ENCODE measurements around the gene ALKBH1. TPM values are rescaled to one million over a fixed set of nuclear protein-coding genes. Genes with fewer than 3 reads are reported as not detected.
"Not testable (repeated sequence)": the region's sequence is repeated elsewhere in the genome, so short reads cannot be mapped to it uniquely, and the experiment has no call there.

ALKBH1 gene, protein sequence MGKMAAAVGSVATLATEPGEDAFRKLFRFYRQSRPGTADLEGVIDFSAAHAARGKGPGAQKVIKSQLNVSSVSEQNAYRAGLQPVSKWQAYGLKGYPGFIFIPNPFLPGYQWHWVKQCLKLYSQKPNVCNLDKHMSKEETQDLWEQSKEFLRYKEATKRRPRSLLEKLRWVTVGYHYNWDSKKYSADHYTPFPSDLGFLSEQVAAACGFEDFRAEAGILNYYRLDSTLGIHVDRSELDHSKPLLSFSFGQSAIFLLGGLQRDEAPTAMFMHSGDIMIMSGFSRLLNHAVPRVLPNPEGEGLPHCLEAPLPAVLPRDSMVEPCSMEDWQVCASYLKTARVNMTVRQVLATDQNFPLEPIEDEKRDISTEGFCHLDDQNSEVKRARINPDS
- total RNA-seq: 10 to 100 TPM in 1 of 3 donors, 1 to 10 TPM in 2; 3.6 to 10.2 (median 7.1) TPM
- 13.2 TPM for total RNA-seq (2013)

DNA sequence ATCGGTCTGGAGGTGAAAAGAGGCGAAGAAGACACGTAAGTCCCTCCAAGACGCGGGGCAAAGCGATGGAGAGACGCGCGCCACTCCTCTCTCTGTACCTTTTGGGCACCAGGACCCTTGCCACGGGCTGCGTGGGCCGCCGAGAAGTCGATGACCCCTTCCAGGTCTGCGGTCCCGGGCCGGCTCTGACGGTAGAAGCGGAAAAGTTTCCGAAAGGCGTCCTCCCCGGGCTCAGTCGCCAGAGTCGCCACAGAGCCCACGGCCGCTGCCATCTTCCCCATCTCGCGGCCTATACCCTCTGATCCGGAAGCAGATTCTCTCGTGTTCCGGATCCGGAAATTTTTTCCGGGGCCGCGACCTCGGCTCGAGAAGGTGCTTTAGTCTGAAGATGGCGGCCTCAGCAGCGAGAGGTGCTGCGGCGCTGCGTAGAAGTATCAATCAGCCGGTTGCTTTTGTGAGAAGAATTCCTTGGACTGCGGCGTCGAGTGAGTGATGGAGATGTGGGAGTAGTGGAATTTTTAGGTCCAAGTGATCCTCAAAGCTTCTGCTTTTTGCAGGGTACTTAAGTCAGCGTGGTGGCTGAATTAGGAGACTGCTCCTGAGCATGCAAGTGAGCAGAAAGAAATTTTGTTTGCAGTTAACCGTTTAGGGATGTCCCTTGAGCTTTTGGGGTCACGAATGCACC lies at the start of gene ALKBH1, which contains the start of gene SLIRP:
ALKBH1 (minus strand) TSS at position 300 of the 685 bp plus-strand sequence; CDS start at position 281, 19 bp downstream.
SLIRP (plus strand) TSS at position 380 of the 685 bp plus-strand sequence; CDS start at position 389, 9 bp downstream.
- Mint-ChIP-seq H3K36me3 (no peaks in the 10 kb centered on the region), H3K4me1 (peaks cover 32 to 37% of the 10 kb centered on the region in 2 donors), H3K4me3 (peak within 1 kb of the TSS; percentile 97), H3K27me3 (ENCODE audit: low read depth in 2 of 2) (no peaks in the 10 kb centered on the region), H3K27ac (peak within 1 kb of the TSS; percentile 89 to 91), H3K9me3 (no peaks in the 10 kb centered on the region)
- peak; percentile 97 to 99 (median 98) for ATAC-seq
- H3K36me3 ChIP-seq (ENCODE audit: control insufficient read depth, insufficient read depth, low read length): peaks cover 29% of the 10 kb centered on the region
- H3K4me3 ChIP-seq (ENCODE audit: low read length): peak within 1 kb of the TSS; percentile 88
- intact Hi-C loops (cut with micrococcal nuclease): loop anchor here (1.0 to 5.0 kb wide), 5 partner anchors 53 to 387 kb away; partner anchors contain the start of genes ADCK1, GSTZ1, POMT2 and SNW1
- WGBS (ENCODE audit: insufficient coverage): under 1% methylated on average over 49 of the region's 49 CpGs
- peaks cover 13% of the 10 kb centered on the region for H3K4me1 ChIP-seq (ENCODE audit: control insufficient read depth, insufficient read depth, low read length)
- H3K27me3 ChIP-seq (ENCODE audit: control insufficient read depth, insufficient read depth, low read length): no peaks in the 10 kb centered on the region
- peak within 1 kb of the TSS; percentile 30 for H3K27ac ChIP-seq (ENCODE audit: low read length)
- peak; percentile 82 to 93 for DNase-seq
- no peaks in the 10 kb centered on the region for H3K9me3 ChIP-seq (ENCODE audit: control insufficient read depth, insufficient read depth, low read length)
- TF ChIP-seq, protein P1, sequence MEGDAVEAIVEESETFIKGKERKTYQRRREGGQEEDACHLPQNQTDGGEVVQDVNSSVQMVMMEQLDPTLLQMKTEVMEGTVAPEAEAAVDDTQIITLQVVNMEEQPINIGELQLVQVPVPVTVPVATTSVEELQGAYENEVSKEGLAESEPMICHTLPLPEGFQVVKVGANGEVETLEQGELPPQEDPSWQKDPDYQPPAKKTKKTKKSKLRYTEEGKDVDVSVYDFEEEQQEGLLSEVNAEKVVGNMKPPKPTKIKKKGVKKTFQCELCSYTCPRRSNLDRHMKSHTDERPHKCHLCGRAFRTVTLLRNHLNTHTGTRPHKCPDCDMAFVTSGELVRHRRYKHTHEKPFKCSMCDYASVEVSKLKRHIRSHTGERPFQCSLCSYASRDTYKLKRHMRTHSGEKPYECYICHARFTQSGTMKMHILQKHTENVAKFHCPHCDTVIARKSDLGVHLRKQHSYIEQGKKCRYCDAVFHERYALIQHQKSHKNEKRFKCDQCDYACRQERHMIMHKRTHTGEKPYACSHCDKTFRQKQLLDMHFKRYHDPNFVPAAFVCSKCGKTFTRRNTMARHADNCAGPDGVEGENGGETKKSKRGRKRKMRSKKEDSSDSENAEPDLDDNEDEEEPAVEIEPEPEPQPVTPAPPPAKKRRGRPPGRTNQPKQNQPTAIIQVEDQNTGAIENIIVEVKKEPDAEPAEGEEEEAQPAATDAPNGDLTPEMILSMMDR (IDR thresholded peaks at IDR 0.05): no peak

DNA sequence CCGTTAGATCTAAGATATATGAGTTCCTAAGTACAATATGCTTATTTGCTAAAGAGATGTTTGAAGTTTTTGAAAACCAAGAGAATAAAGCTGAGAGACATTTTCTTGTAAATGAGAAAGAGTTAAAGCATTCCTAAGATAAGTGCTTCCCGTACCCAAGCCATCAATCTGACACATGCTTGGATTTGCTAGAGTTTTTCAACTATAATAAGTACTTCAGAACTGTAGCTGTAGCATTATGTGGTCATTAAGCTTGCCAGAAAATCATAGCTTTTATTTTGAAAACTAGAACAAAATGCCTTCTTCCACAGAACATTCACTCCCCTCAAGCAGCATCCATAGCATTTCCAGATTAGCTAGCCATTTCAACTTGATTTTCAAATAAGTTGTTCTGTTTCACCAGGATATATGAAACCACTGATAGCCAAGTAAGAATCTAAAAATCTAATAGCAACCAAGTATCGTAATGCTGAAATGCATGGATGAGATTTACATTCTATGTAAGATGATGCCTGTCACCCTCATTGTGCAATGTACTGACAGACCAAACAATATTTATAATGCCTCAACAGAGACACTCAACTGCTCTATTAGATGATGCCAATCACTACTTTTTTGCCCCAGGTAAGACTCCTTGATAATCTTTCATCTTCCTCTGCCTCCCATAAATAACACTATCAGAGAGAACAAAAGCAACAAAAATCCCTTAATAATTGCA lies 45.1 kb upstream of the ALKBH1 start:
- Histone ChIP-seq H3K27me3 (ENCODE audit: control insufficient read depth, insufficient read depth, low read length) (no peaks in the 10 kb centered on the region), H3K9me3 (ENCODE audit: control insufficient read depth, insufficient read depth, low read length) (no peaks in the 10 kb centered on the region), H3K4me3 (ENCODE audit: low read length) (no peak overlapping the region), H3K27ac (ENCODE audit: low read length) (no peak overlapping the region), H3K4me1 (ENCODE audit: control insufficient read depth, insufficient read depth, low read length) (peaks cover 3% of the 10 kb centered on the region), H3K36me3 (ENCODE audit: control insufficient read depth, insufficient read depth, low read length) (peaks cover 56% of the 10 kb centered on the region)
- intact Hi-C loops (cut with micrococcal nuclease): no loop called here
- Mint-ChIP-seq H3K4me3 (no peak overlapping the region), H3K27ac (peak overlapping the region in 1 of 2 donors; percentile 5), H3K27me3 (ENCODE audit: low read depth in 2 of 2) (no peaks in the 10 kb centered on the region), H3K9me3 (no peaks in the 10 kb centered on the region), H3K4me1 (peaks cover 21 to 30% of the 10 kb centered on the region in 2 donors), H3K36me3 (peaks cover 22% of the 10 kb centered on the region)
- no peak for DNase-seq
- no peak for ATAC-seq
- WGBS (ENCODE audit: insufficient coverage): 100% methylated on average over 2 of the region's 3 CpGs
- TF ChIP-seq, protein P1 (IDR thresholded peaks at IDR 0.05): no peak

DNA sequence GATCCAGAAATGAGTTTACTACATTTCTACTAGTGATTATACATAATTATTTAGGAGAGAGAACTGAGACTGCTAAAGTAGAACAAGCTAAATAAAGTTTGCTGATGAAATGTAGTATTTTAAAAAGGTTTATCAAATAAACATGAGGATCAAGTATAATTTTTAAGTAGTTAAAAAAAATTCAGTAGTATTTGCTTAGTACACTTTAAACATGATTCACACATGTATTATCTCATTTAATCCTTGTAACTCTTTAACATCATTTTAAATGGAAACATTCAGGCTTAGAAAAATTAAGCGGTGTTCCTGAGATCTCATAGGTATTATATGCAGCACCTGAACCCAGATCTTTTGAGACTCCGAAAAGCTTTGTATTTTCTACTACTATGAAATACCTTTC lies 44.4 kb upstream of the ALKBH1 start:
- Mint-ChIP-seq H3K9me3 (no peaks in the 10 kb centered on the region), H3K4me3 (no peak overlapping the region), H3K27me3 (ENCODE audit: low read depth in 2 of 2) (no peaks in the 10 kb centered on the region), H3K27ac (peak overlapping the region in 1 of 2 donors; percentile 5), H3K36me3 (peaks cover 22% of the 10 kb centered on the region), H3K4me1 (peaks cover 14 to 23% of the 10 kb centered on the region in 2 donors)
- H3K4me3 ChIP-seq (ENCODE audit: low read length): no peak overlapping the region
- intact Hi-C loops (cut with micrococcal nuclease): no loop called here
- no peaks in the 10 kb centered on the region for H3K9me3 ChIP-seq (ENCODE audit: control insufficient read depth, insufficient read depth, low read length)
- peaks cover 55% of the 10 kb centered on the region for H3K36me3 ChIP-seq (ENCODE audit: control insufficient read depth, insufficient read depth, low read length)
- ATAC-seq: no peak
- H3K4me1 ChIP-seq (ENCODE audit: control insufficient read depth, insufficient read depth, low read length): peaks cover 3% of the 10 kb centered on the region
- no peak overlapping the region for H3K27ac ChIP-seq (ENCODE audit: low read length)
- no peaks in the 10 kb centered on the region for H3K27me3 ChIP-seq (ENCODE audit: control insufficient read depth, insufficient read depth, low read length)
- 100% methylated on average over 1 of the region's 2 CpGs for WGBS (ENCODE audit: insufficient coverage)
- TF ChIP-seq, protein P1 (IDR thresholded peaks at IDR 0.05): no peak
- no peak for DNase-seq

DNA sequence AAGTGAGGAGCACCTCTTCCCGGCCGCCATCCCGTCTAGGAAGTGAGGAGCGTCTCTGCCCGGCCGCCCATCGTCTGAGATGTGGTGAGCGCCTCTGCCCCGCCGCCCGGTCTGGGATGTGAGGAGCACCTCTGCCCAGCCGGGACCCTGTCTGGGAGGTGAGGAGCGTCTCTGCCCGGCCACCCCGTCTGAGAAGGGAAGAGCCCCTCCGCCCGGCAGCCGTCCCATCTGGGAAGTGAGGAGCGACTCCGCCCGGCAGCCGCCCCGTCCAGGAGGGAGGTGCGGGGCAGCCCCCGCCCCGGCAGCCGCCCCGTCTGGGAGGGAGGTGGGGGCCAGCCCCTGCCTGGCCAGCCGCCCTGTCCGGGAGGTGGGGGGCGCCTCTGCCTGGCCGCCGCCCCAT lies 39.6 kb upstream of the ALKBH1 start:
- H3K9me3 Mint-ChIP-seq; H3K9me3 ChIP-seq (ENCODE audit: control insufficient read depth, insufficient read depth, low read length); H3K4me3 Mint-ChIP-seq; intact Hi-C loops (cut with micrococcal nuclease); ATAC-seq; H3K4me3 ChIP-seq (ENCODE audit: low read length); H3K4me1 ChIP-seq (ENCODE audit: control insufficient read depth, insufficient read depth, low read length); H3K27ac Mint-ChIP-seq; H3K27me3 ChIP-seq (ENCODE audit: control insufficient read depth, insufficient read depth, low read length); H3K27ac ChIP-seq (ENCODE audit: low read length); DNase-seq; H3K27me3 Mint-ChIP-seq (ENCODE audit: low read depth in 2 of 2): not testable (repeated sequence)
- peaks cover 15 to 20% of the 10 kb centered on the region in 2 donors for H3K4me1 Mint-ChIP-seq
- H3K36me3 ChIP-seq (ENCODE audit: control insufficient read depth, insufficient read depth, low read length): peaks cover 62% of the 10 kb centered on the region
- H3K36me3 Mint-ChIP-seq: peaks cover 15% of the 10 kb centered on the region
- 88% methylated on average over 33 of the region's 33 CpGs for WGBS (ENCODE audit: insufficient coverage)
